Stimulated activated CD8-positive, alpha-beta memory T cell treated with anti-CD3 and anti-CD28 coated beads, Interleukin-4, amount 100 ng/mL, for 4 hours (primary cell): ENCODE measurements around the gene ZBTB12.
"Not testable (repeated sequence)": the region's sequence is repeated elsewhere in the genome, so short reads cannot be mapped to it uniquely, and the experiment has no call there.

ENCODE experiments used
- DNase-seq, 2 donors: peaks; one replicate each; pipeline ENCODE4 v3.0.0-alpha.2; 2020; ENCODE audit warnings: low read depth in 2 of 2, low spot score in 1 of 2

The ZBTB12 gene

GRCh38 chr6:31920811-31921210 lies 18.9 kb upstream of the ZBTB12 start:
- no peak for DNase-seq

GRCh38 chr6:31919624-31920303 lies 17.9 kb upstream of the ZBTB12 start:
- no peak for DNase-seq

GRCh38 chr6:31918069-31918720 lies 16.3 kb upstream of the ZBTB12 start:
- DNase-seq = no peak

- no peak for DNase-seq
These were observed 13.9 kb upstream of the ZBTB12 start for GRCh38 chr6:31915756-31916155.

- DNase-seq = no peak
These were observed 13.5 kb upstream of the ZBTB12 start for GRCh38 chr6:31915351-31915750.

GRCh38 chr6:31911826-31912585 lies 10.1 kb upstream of the ZBTB12 start:
- DNase-seq = no peak

GRCh38 chr6:31909298-31909697 lies 7.4 kb upstream of the ZBTB12 start:
- DNase-seq = not testable (repeated sequence)

GRCh38 chr6:31908791-31909190 lies 6.9 kb upstream of the ZBTB12 start:
- DNase-seq = no peak

- not testable (repeated sequence) for DNase-seq
These were observed 6.4 kb upstream of the ZBTB12 start for GRCh38 chr6:31908255-31908654.

GRCh38 chr6:31907158-31907813 lies 5.4 kb upstream of the ZBTB12 start:
- no peak for DNase-seq

- not testable (repeated sequence) for DNase-seq
These were observed 4.8 kb upstream of the ZBTB12 start for GRCh38 chr6:31906727-31907126.

GRCh38 chr6:31906122-31906521 lies 4.2 kb upstream of the ZBTB12 start:
- no peak for DNase-seq

- DNase-seq = no peak
These were observed 3.2 kb upstream of the ZBTB12 start for GRCh38 chr6:31905041-31905440.

- DNase-seq = no peak
These were observed 2.1 kb upstream of the ZBTB12 start for GRCh38 chr6:31903957-31904356.

GRCh38 chr6:31901415-31901952 lies 402 bp downstream of the ZBTB12 start:
- peak; percentile 44 to 47 for DNase-seq

- DNase-seq = no peak
These were observed 920 bp downstream of the ZBTB12 start for GRCh38 chr6:31900917-31901414.

- DNase-seq = no peak
These were observed 1.8 kb downstream of the ZBTB12 start for GRCh38 chr6:31899882-31900722.

GRCh38 chr6:31899215-31899614 lies 2.7 kb downstream of the ZBTB12 start:
- DNase-seq = no peak

- DNase-seq = no peak
These were observed 3.4 kb downstream of the ZBTB12 start for GRCh38 chr6:31898383-31899011.
